HEK293 (cell line): ENCODE results near the gene ZNF641.

Experiments
- CTCF ChIA-PET: fragments of 350-600 bp; formaldehyde crosslinking; extraction: SDS; loops from one replicate; lab custom pipeline; 2021; ENCODE audit warnings: antibody characterized with exemption; lab: Yijun Ruan, JAX
- POLR2A ChIA-PET: fragments of 300-600 bp; formaldehyde crosslinking; extraction: SDS; loops from one replicate; lab custom pipeline; 2020; ENCODE audit warnings: antibody characterized with exemption, inconsistent platforms; lab: Yijun Ruan, JAX
- H3K27ac ChIP-seq: fragments of 200-500 bp; sonication (Bioruptor generic); 2 replicates; pipeline ENCODE4 v1.5.1; 2014; ENCODE audit warnings: low read depth, low read length, control low read depth, inconsistent platforms; ENCODE audit errors: extremely low read depth
- H3K36me3 ChIP-seq, 2 experiments: fragments of 200-500 bp in 1 of 2; sonication (Bioruptor generic) in 1 of 2; 1 replicate in 1 of 2; 2 replicates in 1 of 2; pipeline ENCODE4 v1.5.1; 2014 to 2017; ENCODE audit warnings: inconsistent platforms in 2 of 2, low read length in 2 of 2; ENCODE audit not compliant: control insufficient read depth in 2 of 2, insufficient read depth in 1 of 2
- H3K4me1 ChIP-seq: fragments of 200-500 bp; sonication (Bioruptor generic); 2 replicates; pipeline ENCODE4 v1.5.1; 2014; ENCODE audit warnings: mild to moderate bottlenecking, low read length, inconsistent platforms; ENCODE audit not compliant: control insufficient read depth, insufficient read depth
- H3K4me3 ChIP-seq: 2 replicates; pipeline ENCODE4 v1.5.1; 2011; ENCODE audit warnings: low read depth, mild to moderate bottlenecking, control low read depth, low read length, moderate library complexity
- H3K9me3 ChIP-seq: fragments of 200-500 bp; sonication (Bioruptor generic); 2 replicates; pipeline ENCODE4 v1.5.1; 2014; ENCODE audit warnings: low read depth, low read length, inconsistent platforms; ENCODE audit not compliant: control insufficient read depth, insufficient read depth
- EGR2 ChIP-seq: fragments of 450-650 bp; formaldehyde crosslinking; IDR thresholded peaks from 2 replicates; pipeline ENCODE4 v1.5.1; 2016; ENCODE audit warnings: low read depth, missing biosample characterization, missing genetic modification characterization
- GLI2 ChIP-seq: fragments of 450-650 bp; formaldehyde crosslinking; IDR thresholded peaks from 2 replicates; pipeline ENCODE4; 2017; ENCODE audit warnings: missing biosample characterization, missing genetic modification characterization, low read depth, borderline replicate concordance
- GLIS1 ChIP-seq: fragments of 450-650 bp; formaldehyde crosslinking; IDR thresholded peaks from 2 replicates; pipeline ENCODE4 v1.5.1; 2016; ENCODE audit warnings: missing biosample characterization, missing genetic modification characterization
- HOXC10 ChIP-seq: sonication (generic); formaldehyde crosslinking; IDR thresholded peaks from 2 replicates; pipeline ENCODE4 v1.8.1; 2023; ENCODE audit warnings: mild to moderate bottlenecking, missing genetic modification reagents
- IKZF3 ChIP-seq: fragments of 450-650 bp; IDR thresholded peaks from 2 replicates; pipeline ENCODE4 v1.5.0; 2018; ENCODE audit warnings: missing biosample characterization, mild to moderate bottlenecking, missing genetic modification characterization, moderate library complexity
- MZF1 ChIP-seq: fragments of 450-650 bp; formaldehyde crosslinking; IDR thresholded peaks from 2 replicates; pipeline ENCODE4 v1.5.1; 2017; ENCODE audit warnings: missing biosample characterization, missing genetic modification characterization, borderline replicate concordance
- OSR2 ChIP-seq: fragments of 450-650 bp; formaldehyde crosslinking; IDR thresholded peaks from 2 replicates; pipeline ENCODE4 v1.5.1; 2016; ENCODE audit warnings: missing biosample characterization, missing genetic modification characterization
- PRDM10 ChIP-seq: fragments of 450-650 bp; formaldehyde crosslinking; IDR thresholded peaks from 2 replicates; pipeline ENCODE4 v1.5.1; 2016; ENCODE audit warnings: missing biosample characterization, missing genetic modification characterization
- PRDM2 ChIP-seq: fragments of 450-650 bp; formaldehyde crosslinking; IDR thresholded peaks from 2 replicates; pipeline ENCODE4 v1.5.1; 2016; ENCODE audit warnings: missing biosample characterization, missing genetic modification characterization, borderline replicate concordance
- ZBTB49 ChIP-seq: fragments of 450-650 bp; formaldehyde crosslinking; IDR thresholded peaks from 2 replicates; pipeline ENCODE4 v1.5.1; 2016; ENCODE audit warnings: missing biosample characterization, missing genetic modification characterization, low read depth
- ZNF239 ChIP-seq: fragments of 450-650 bp; formaldehyde crosslinking; IDR thresholded peaks from 2 replicates; pipeline ENCODE4 v1.5.1; 2016; ENCODE audit warnings: missing biosample characterization, missing genetic modification characterization
- ZNF292 ChIP-seq: fragments of 450-650 bp; formaldehyde crosslinking; IDR thresholded peaks from 2 replicates; pipeline ENCODE4 v1.5.1; 2016; ENCODE audit warnings: low read depth, missing biosample characterization, missing genetic modification characterization, borderline replicate concordance
- ZNF449 ChIP-seq: fragments of 450-650 bp; formaldehyde crosslinking; IDR thresholded peaks from 2 replicates; pipeline ENCODE4 v1.5.1; 2017; ENCODE audit warnings: missing biosample characterization, mild to moderate bottlenecking, missing genetic modification characterization, moderate library complexity
- ZNF518A ChIP-seq: fragments of 450-650 bp; formaldehyde crosslinking; conservative IDR thresholded peaks from 2 replicates; pipeline ENCODE4 v1.5.1; 2016; ENCODE audit warnings: low read depth, missing biosample characterization, missing genetic modification characterization
- ZNF549 ChIP-seq: fragments of 450-650 bp; IDR thresholded peaks from 2 replicates; pipeline ENCODE4 v1.5.1; 2018; ENCODE audit warnings: missing biosample characterization, missing genetic modification characterization, mild to moderate bottlenecking, inconsistent platforms, moderate library complexity
- ZNF560 ChIP-seq: fragments of 450-650 bp; formaldehyde crosslinking; IDR thresholded peaks from 2 replicates; pipeline ENCODE4 v1.5.1; 2017; ENCODE audit warnings: missing biosample characterization, missing genetic modification characterization, borderline replicate concordance
- ZNF580 ChIP-seq: fragments of 450-650 bp; formaldehyde crosslinking; IDR thresholded peaks from 2 replicates; pipeline ENCODE4 v1.5.1; 2016; ENCODE audit warnings: missing biosample characterization, missing genetic modification characterization
- ZNF658 ChIP-seq: fragments of 450-650 bp; formaldehyde crosslinking; IDR thresholded peaks from 2 replicates; pipeline ENCODE4; 2016; ENCODE audit warnings: missing biosample characterization, missing genetic modification characterization
- ZNF670 ChIP-seq: fragments of 450-650 bp; formaldehyde crosslinking; IDR thresholded peaks from 2 replicates; pipeline ENCODE4 v1.5.1; 2016; ENCODE audit warnings: missing biosample characterization, missing genetic modification characterization, low read depth

The ZNF641 gene

GRCh38 chr12:48388938-48389337, 38.2 kb upstream of the ZNF641 start:
- TF ChIP-seq EGR2 (tag by site-specific recombination) (no peak), PRDM2 (tag by site-specific recombination) (no peak), GLIS1 (tag by site-specific recombination) (no peak), ZNF549 (no peak), ZNF449 (tag by site-specific recombination) (no peak), ZNF580 (tag by site-specific recombination) (no peak), OSR2 (tag by site-specific recombination) (no peak), ZNF239 (tag by site-specific recombination) (no peak), ZBTB49 (tag by site-specific recombination) (no peak), IKZF3 (tag by site-specific recombination) (no peak), HOXC10 (CRISPR knock-in tag) (no peak), ZNF560 (tag by site-specific recombination) (no peak), ZNF292 (tag by site-specific recombination) (no peak), GLI2 (tag by site-specific recombination) (no peak), PRDM10 (tag by site-specific recombination) (no peak), ZNF518A (tag by site-specific recombination) (no peak), MZF1 (tag by site-specific recombination) (no peak), ZNF670 (tag by site-specific recombination) (no peak), ZNF658 (no peak)

More at GRCh38 chr12:48388938-48389337, 38.2 kb upstream of the ZNF641 start:
- H3K9me3 ChIP-seq = no peaks in the 10 kb centered on the region
- H3K36me3 ChIP-seq = no peaks in the 10 kb centered on the region
- no peak overlapping the region for H3K27ac ChIP-seq
- H3K4me3 ChIP-seq = no peak overlapping the region
- H3K4me1 ChIP-seq = no peaks in the 10 kb centered on the region
- ChIA-PET POLR2A (no interaction called here), CTCF (interaction anchor here (0.6 kb wide), 1 partner anchor 28 kb away, joined by 3 read pairs; no protein-coding TSS in a partner anchor)
